Activated T-cell treated with anti-CD3 and anti-CD28 coated beads for 48 hours (primary cell): ENCODE results near the gene TACR3.
"Not testable (repeated sequence)": the region's sequence is repeated elsewhere in the genome, so short reads cannot be mapped to it uniquely, and the experiment has no call there.

Source experiments
- DNase-seq: peaks from one replicate; pipeline ENCODE4 v3.0.0-alpha.2; 2020; ENCODE audit warnings: low read depth

Gene TACR3

GRCh38 chr4:103719830-103720207, at the start of gene TACR3:
TACR3 (minus strand) TSS chr4:103719985; CDS start chr4:103719675, 310 bp downstream.
- DNase-seq: no peak

GRCh38 chr4:103757631-103758030, 37.8 kb upstream of the TACR3 start:
- DNase-seq: no peak

- DNase-seq: no peak
Observed at GRCh38 chr4:103756741-103757140, 37.0 kb upstream of the TACR3 start.

- no peak for DNase-seq
Observed at GRCh38 chr4:103754844-103755243, 35.1 kb upstream of the TACR3 start.

- DNase-seq: no peak
Observed at GRCh38 chr4:103753868-103754653, 34.3 kb upstream of the TACR3 start.

GRCh38 chr4:103723150-103723549, 3.4 kb upstream of the TACR3 start:
- not testable (repeated sequence) for DNase-seq

- DNase-seq: no peak
Observed at GRCh38 chr4:103721251-103721650, 1.5 kb upstream of the TACR3 start.

- DNase-seq: no peak
Observed at GRCh38 chr4:103720661-103721060, 876 bp upstream of the TACR3 start.

GRCh38 chr4:103719105-103719829, 518 bp downstream of the TACR3 start:
- DNase-seq: no peak

GRCh38 chr4:103692615-103693014, 27.2 kb downstream of the TACR3 start:
- DNase-seq: no peak

GRCh38 chr4:103673983-103674382, 45.8 kb downstream of the TACR3 start:
- no peak for DNase-seq

GRCh38 chr4:103666764-103667163, 53.0 kb downstream of the TACR3 start:
- not testable (repeated sequence) for DNase-seq

- no peak for DNase-seq
Observed at GRCh38 chr4:103664436-103665075, 55.2 kb downstream of the TACR3 start.

- no peak for DNase-seq
Observed at GRCh38 chr4:103648541-103648940, 71.2 kb downstream of the TACR3 start.

GRCh38 chr4:103645991-103646390, 73.8 kb downstream of the TACR3 start:
- DNase-seq: no peak

- no peak for DNase-seq
Observed at GRCh38 chr4:103634236-103634635, 85.5 kb downstream of the TACR3 start.

GRCh38 chr4:103626296-103626695, 93.5 kb downstream of the TACR3 start:
- DNase-seq: no peak

- DNase-seq: no peak
Observed at GRCh38 chr4:103591841-103592240, 127.9 kb downstream of the TACR3 start.

GRCh38 chr4:103567591-103567990, 152.2 kb downstream of the TACR3 start:
- no peak for DNase-seq

- DNase-seq: not testable (repeated sequence)
Observed at GRCh38 chr4:103559178-103559577, 160.6 kb downstream of the TACR3 start.
